NCI-H526 treated with DMSO at 0.1 percent for 48 hours (cell line): Measurements from ENCODE around the gene ALDH1L1.

Experiments used
- DNase-seq: peaks from one replicate; lab custom pipeline; 2025; lab: John Stamatoyannopoulos, UW

The ALDH1L1 gene

DNA sequence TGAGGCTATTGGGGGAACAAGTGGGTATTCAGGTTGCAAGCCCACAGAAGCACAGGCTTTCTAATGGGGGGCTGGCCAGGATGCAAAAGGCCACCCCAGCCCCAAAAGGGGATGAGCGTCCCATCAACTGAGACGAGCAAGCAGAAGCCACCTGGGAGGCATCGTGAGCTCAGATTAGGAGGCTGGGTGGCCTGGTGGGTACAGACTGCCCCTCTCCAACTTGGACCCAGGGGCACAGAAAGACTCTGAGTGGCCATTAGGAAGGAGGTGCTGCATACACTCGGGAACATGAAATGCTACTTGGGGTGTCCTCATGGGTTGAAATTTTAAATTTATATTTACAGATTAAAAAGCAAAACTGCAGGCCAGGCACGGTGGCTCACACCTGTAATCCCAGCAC lies 125.5 kb downstream of the ALDH1L1 start:
- DNase-seq = no peak

DNA sequence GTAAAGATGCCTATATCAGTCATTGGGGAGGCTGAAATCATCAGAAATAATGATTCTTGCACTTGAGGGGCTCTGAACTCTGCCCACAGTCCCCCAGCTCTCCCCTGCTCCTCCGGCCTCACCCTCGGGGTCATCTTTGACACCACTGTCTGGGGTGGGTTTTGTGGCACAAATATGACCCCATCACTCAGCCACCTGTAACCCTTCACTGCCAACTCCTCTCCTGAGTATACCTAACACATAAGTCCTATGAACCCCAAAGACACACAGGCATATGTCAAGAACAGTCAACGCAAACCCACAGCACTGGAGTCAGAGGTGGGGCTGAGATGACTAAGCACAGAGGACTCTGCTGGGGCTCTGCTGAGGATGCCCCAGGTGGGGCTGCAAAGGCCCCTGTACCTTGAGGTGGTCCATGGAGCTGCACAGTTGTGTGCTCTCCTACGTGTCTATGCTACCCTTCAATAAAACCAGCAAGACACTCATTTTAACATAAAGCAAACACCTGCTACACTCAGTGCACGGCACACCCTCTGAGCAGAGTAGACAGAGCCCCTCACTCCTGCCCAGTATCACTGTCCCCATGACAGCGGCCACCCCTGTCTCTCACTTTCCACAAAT lies 126.3 kb downstream of the ALDH1L1 start:
- DNase-seq = no peak
